HEK293 (cell line): ENCODE results near the gene LPIN1.

ENCODE experiments used
- CTCF ChIA-PET: fragments of 350-600 bp; formaldehyde crosslinking; extraction: SDS; loops from one replicate; lab custom pipeline; 2021; ENCODE audit warnings: antibody characterized with exemption; lab: Yijun Ruan, JAX
- POLR2A ChIA-PET: fragments of 300-600 bp; formaldehyde crosslinking; extraction: SDS; loops from one replicate; lab custom pipeline; 2020; ENCODE audit warnings: antibody characterized with exemption, inconsistent platforms; lab: Yijun Ruan, JAX
- H3K27ac ChIP-seq: fragments of 200-500 bp; sonication (Bioruptor generic); 2 replicates; pipeline ENCODE4 v1.5.1; 2014; ENCODE audit warnings: low read depth, low read length, control low read depth, inconsistent platforms; ENCODE audit errors: extremely low read depth
- H3K36me3 ChIP-seq, 2 experiments: fragments of 200-500 bp in 1 of 2; sonication (Bioruptor generic) in 1 of 2; 1 replicate in 1 of 2; 2 replicates in 1 of 2; pipeline ENCODE4 v1.5.1; 2014 to 2017; ENCODE audit warnings: inconsistent platforms in 2 of 2, low read length in 2 of 2; ENCODE audit not compliant: control insufficient read depth in 2 of 2, insufficient read depth in 1 of 2
- H3K4me1 ChIP-seq: fragments of 200-500 bp; sonication (Bioruptor generic); 2 replicates; pipeline ENCODE4 v1.5.1; 2014; ENCODE audit warnings: mild to moderate bottlenecking, low read length, inconsistent platforms; ENCODE audit not compliant: control insufficient read depth, insufficient read depth
- H3K4me3 ChIP-seq: 2 replicates; pipeline ENCODE4 v1.5.1; 2011; ENCODE audit warnings: low read depth, mild to moderate bottlenecking, control low read depth, low read length, moderate library complexity
- H3K9me3 ChIP-seq: fragments of 200-500 bp; sonication (Bioruptor generic); 2 replicates; pipeline ENCODE4 v1.5.1; 2014; ENCODE audit warnings: low read depth, low read length, inconsistent platforms; ENCODE audit not compliant: control insufficient read depth, insufficient read depth
- BCL6B ChIP-seq: fragments of 450-650 bp; formaldehyde crosslinking; IDR thresholded peaks from 2 replicates; pipeline ENCODE4 v1.5.1; 2017; ENCODE audit warnings: missing biosample characterization, missing genetic modification characterization
- GLI2 ChIP-seq: fragments of 450-650 bp; formaldehyde crosslinking; IDR thresholded peaks from 2 replicates; pipeline ENCODE4; 2017; ENCODE audit warnings: missing biosample characterization, missing genetic modification characterization, low read depth, borderline replicate concordance
- HOXD13 ChIP-seq: sonication (generic); formaldehyde crosslinking; IDR thresholded peaks from 2 replicates; pipeline ENCODE4 v1.8.0; 2022; ENCODE audit warnings: missing genetic modification reagents, borderline replicate concordance
- SETDB1 ChIP-seq: IDR thresholded peaks from one replicate; pipeline ENCODE4 v1.6.1; 2017; ENCODE audit warnings: mild to moderate bottlenecking, low read length, moderate library complexity, mixed read lengths; ENCODE audit not compliant: insufficient read length
- SP2 ChIP-seq: fragments of 450-650 bp; formaldehyde crosslinking; IDR thresholded peaks from 2 replicates; pipeline ENCODE4 v1.5.1; 2016; ENCODE audit warnings: missing biosample characterization, missing genetic modification characterization
- SP3 ChIP-seq: fragments of 450-650 bp; formaldehyde crosslinking; IDR thresholded peaks from 2 replicates; pipeline ENCODE4 v1.5.1; 2016; ENCODE audit warnings: missing biosample characterization, missing genetic modification characterization
- ZBTB17 ChIP-seq: fragments of 450-650 bp; formaldehyde crosslinking; IDR thresholded peaks from 2 replicates; pipeline ENCODE4 v1.5.1; 2016; ENCODE audit warnings: missing biosample characterization, missing genetic modification characterization
- ZBTB7A ChIP-seq: fragments of 450-650 bp; formaldehyde crosslinking; IDR thresholded peaks from 2 replicates; pipeline ENCODE4 v1.5.1; 2016; ENCODE audit warnings: low read depth, missing biosample characterization, missing genetic modification characterization
- ZEB2 ChIP-seq: fragments of 450-650 bp; formaldehyde crosslinking; IDR thresholded peaks from 2 replicates; pipeline ENCODE4 v1.5.1; 2016; ENCODE audit warnings: missing biosample characterization, missing genetic modification characterization
- ZFHX2 ChIP-seq: fragments of 450-650 bp; formaldehyde crosslinking; conservative IDR thresholded peaks from 2 replicates; pipeline ENCODE4 v1.5.1; 2016; ENCODE audit warnings: missing biosample characterization, missing genetic modification characterization
- ZFP69B ChIP-seq: fragments of 450-650 bp; formaldehyde crosslinking; IDR thresholded peaks from 2 replicates; pipeline ENCODE4 v1.5.1; 2016; ENCODE audit warnings: missing biosample characterization, missing genetic modification characterization
- ZNF133 ChIP-seq: fragments of 450-650 bp; formaldehyde crosslinking; IDR thresholded peaks from 2 replicates; pipeline ENCODE4 v1.5.1; 2016; ENCODE audit warnings: missing biosample characterization, missing genetic modification characterization
- ZNF140 ChIP-seq: fragments of 450-650 bp; formaldehyde crosslinking; IDR thresholded peaks from 2 replicates; pipeline ENCODE4 v1.5.1; 2016; ENCODE audit warnings: missing biosample characterization, missing genetic modification characterization
- ZNF362 ChIP-seq: fragments of 450-650 bp; formaldehyde crosslinking; IDR thresholded peaks from 2 replicates; pipeline ENCODE4 v1.5.1; 2016; ENCODE audit warnings: missing biosample characterization, missing genetic modification characterization
- ZNF366 ChIP-seq: fragments of 450-650 bp; formaldehyde crosslinking; conservative IDR thresholded peaks from 2 replicates; pipeline ENCODE4 v1.5.1; 2016; ENCODE audit warnings: missing biosample characterization, missing genetic modification characterization
- ZNF426 ChIP-seq: fragments of 450-650 bp; formaldehyde crosslinking; IDR thresholded peaks from 2 replicates; pipeline ENCODE4 v1.5.1; 2017; ENCODE audit warnings: missing biosample characterization, missing genetic modification characterization, mild to moderate bottlenecking, inconsistent platforms, moderate library complexity
- ZNF433 ChIP-seq: fragments of 450-650 bp; formaldehyde crosslinking; IDR thresholded peaks from 2 replicates; pipeline ENCODE4 v1.5.1; 2016; ENCODE audit warnings: missing biosample characterization, missing genetic modification characterization, low read depth
- ZNF544 ChIP-seq: fragments of 450-650 bp; formaldehyde crosslinking; IDR thresholded peaks from 2 replicates; pipeline ENCODE4 v1.5.0; 2017; ENCODE audit warnings: missing biosample characterization, missing genetic modification characterization
- ZNF585B ChIP-seq: fragments of 450-650 bp; formaldehyde crosslinking; IDR thresholded peaks from 2 replicates; pipeline ENCODE4 v1.5.1; 2016; ENCODE audit warnings: missing biosample characterization, missing genetic modification characterization
- ZNF600 ChIP-seq: fragments of 450-650 bp; formaldehyde crosslinking; IDR thresholded peaks from 2 replicates; pipeline ENCODE4 v1.5.1; 2016; ENCODE audit warnings: missing biosample characterization, missing genetic modification characterization
- ZNF629 ChIP-seq: fragments of 450-650 bp; formaldehyde crosslinking; IDR thresholded peaks from 2 replicates; pipeline ENCODE4 v1.5.1; 2017; ENCODE audit warnings: missing biosample characterization, missing genetic modification characterization
- ZNF654 ChIP-seq: fragments of 450-650 bp; formaldehyde crosslinking; IDR thresholded peaks from 2 replicates; pipeline ENCODE4 v1.5.1; 2016; ENCODE audit warnings: low read depth, missing biosample characterization, missing genetic modification characterization
- ZNF777 ChIP-seq: fragments of 450-650 bp; formaldehyde crosslinking; IDR thresholded peaks from 2 replicates; pipeline ENCODE4 v1.5.1; 2017; ENCODE audit warnings: missing biosample characterization, missing genetic modification characterization, borderline replicate concordance
- ZNF791 ChIP-seq: fragments of 450-650 bp; formaldehyde crosslinking; IDR thresholded peaks from 2 replicates; pipeline ENCODE4 v1.5.1; 2016; ENCODE audit warnings: missing biosample characterization, missing genetic modification characterization
- ZSCAN16 ChIP-seq: fragments of 450-650 bp; formaldehyde crosslinking; IDR thresholded peaks from 2 replicates; pipeline ENCODE4 v1.5.1; 2016; ENCODE audit warnings: missing biosample characterization, missing genetic modification characterization
- ZSCAN30 ChIP-seq: fragments of 450-650 bp; IDR thresholded peaks from 2 replicates; pipeline ENCODE4 v1.5.1; 2018; ENCODE audit warnings: missing biosample characterization, mild to moderate bottlenecking, missing genetic modification characterization, moderate library complexity
- TF ChIP-seq, protein P1 (sequence below): fragments of 450-650 bp; formaldehyde crosslinking; IDR thresholded peaks from 2 replicates; pipeline ENCODE4 v1.5.1; 2016; ENCODE audit warnings: missing biosample characterization, missing genetic modification characterization, low read depth
- TF ChIP-seq, protein P2 (sequence below): fragments of 450-650 bp; formaldehyde crosslinking; IDR thresholded peaks from 2 replicates; pipeline ENCODE4 v1.5.1; 2016; ENCODE audit warnings: missing biosample characterization, missing genetic modification characterization
- TF ChIP-seq, protein P3 (sequence below): fragments of 450-650 bp; formaldehyde crosslinking; IDR thresholded peaks from 2 replicates; pipeline ENCODE4 v1.5.1; 2016; ENCODE audit warnings: missing biosample characterization, missing genetic modification characterization

LPIN1 gene

DNA sequence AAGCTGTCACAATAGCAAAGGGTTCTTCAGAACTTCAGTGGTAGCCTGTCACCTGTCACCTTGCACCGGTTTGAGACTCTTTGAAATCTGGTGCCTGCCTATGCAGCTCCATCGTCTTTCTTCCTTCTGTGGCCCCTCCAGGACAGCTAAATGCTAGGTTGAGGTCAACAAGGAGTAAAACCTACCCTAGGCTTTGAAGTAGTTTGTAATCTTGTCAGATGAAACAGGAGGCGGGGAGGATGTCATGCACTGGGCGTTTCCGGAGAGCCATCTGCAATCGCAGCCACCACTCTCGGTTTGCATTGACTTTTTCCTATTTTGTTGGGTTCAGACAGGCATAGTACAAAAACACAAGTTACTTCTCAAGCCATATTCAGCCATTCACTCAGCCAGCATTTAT lies 116.7 kb downstream of the LPIN1 start (continued):
- TF ChIP-seq ZNF433 (tag by site-specific recombination): no peak

- Histone ChIP-seq H3K4me3 (no peak overlapping the region), H3K9me3 (no peaks in the 10 kb centered on the region), H3K4me1 (no peaks in the 10 kb centered on the region), H3K36me3 (no peaks in the 10 kb centered on the region), H3K27ac (no peak overlapping the region)
- POLR2A ChIA-PET: no interaction called here
- CTCF ChIA-PET: interaction anchor here (0.6 to 2.2 kb wide), 9 partner anchors 9 to 1068 kb away, joined by 3 to 15 read pairs (median 3); no protein-coding TSS in a partner anchor
- no peak for TF ChIP-seq ZSCAN30 (tag by site-specific recombination)
- no peak for TF ChIP-seq ZNF600 (tag by site-specific recombination)
- TF ChIP-seq ZNF133 (tag by site-specific recombination): no peak
- no peak for TF ChIP-seq ZNF629 (tag by site-specific recombination)
- peak; percentile 97 for TF ChIP-seq ZNF362 (tag by site-specific recombination)
- no peak for TF ChIP-seq ZNF585B (tag by site-specific recombination)
- no peak for TF ChIP-seq GLI2 (tag by site-specific recombination)
- TF ChIP-seq SETDB1: no peak
- no peak for TF ChIP-seq ZFP69B (tag by site-specific recombination)
- no peak for TF ChIP-seq ZNF791
- peak; percentile 43 for TF ChIP-seq SP2 (tag by site-specific recombination)
- TF ChIP-seq ZNF777 (tag by site-specific recombination): no peak
- TF ChIP-seq SP3 (tag by site-specific recombination): peak; percentile 31; the same call in 1 of the 2 replicates
- peak; percentile 65 for TF ChIP-seq ZBTB17 (tag by site-specific recombination)
- TF ChIP-seq, protein P1, sequence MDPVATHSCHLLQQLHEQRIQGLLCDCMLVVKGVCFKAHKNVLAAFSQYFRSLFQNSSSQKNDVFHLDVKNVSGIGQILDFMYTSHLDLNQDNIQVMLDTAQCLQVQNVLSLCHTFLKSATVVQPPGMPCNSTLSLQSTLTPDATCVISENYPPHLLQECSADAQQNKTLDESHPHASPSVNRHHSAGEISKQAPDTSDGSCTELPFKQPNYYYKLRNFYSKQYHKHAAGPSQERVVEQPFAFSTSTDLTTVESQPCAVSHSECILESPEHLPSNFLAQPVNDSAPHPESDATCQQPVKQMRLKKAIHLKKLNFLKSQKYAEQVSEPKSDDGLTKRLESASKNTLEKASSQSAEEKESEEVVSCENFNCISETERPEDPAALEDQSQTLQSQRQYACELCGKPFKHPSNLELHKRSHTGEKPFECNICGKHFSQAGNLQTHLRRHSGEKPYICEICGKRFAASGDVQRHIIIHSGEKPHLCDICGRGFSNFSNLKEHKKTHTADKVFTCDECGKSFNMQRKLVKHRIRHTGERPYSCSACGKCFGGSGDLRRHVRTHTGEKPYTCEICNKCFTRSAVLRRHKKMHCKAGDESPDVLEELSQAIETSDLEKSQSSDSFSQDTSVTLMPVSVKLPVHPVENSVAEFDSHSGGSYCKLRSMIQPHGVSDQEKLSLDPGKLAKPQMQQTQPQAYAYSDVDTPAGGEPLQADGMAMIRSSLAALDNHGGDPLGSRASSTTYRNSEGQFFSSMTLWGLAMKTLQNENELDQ (tag by site-specific recombination): no peak
- peak; percentile 79; the same call in 1 of the 2 replicates for TF ChIP-seq BCL6B (tag by site-specific recombination)
- no peak for TF ChIP-seq ZNF140 (tag by site-specific recombination)
- no peak for TF ChIP-seq ZSCAN16 (tag by site-specific recombination)
- peak; percentile 38; the same call in 1 of the 2 replicates for TF ChIP-seq ZNF366 (tag by site-specific recombination)
- TF ChIP-seq ZBTB7A (tag by site-specific recombination): no peak
- TF ChIP-seq, protein P2, sequence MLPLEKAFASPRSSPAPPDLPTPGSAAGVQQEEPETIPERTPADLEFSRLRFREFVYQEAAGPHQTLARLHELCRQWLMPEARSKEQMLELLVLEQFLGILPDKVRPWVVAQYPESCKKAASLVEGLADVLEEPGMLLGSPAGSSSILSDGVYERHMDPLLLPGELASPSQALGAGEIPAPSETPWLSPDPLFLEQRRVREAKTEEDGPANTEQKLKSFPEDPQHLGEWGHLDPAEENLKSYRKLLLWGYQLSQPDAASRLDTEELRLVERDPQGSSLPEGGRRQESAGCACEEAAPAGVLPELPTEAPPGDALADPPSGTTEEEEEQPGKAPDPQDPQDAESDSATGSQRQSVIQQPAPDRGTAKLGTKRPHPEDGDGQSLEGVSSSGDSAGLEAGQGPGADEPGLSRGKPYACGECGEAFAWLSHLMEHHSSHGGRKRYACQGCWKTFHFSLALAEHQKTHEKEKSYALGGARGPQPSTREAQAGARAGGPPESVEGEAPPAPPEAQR (tag by site-specific recombination): no peak
- TF ChIP-seq ZEB2 (tag by site-specific recombination): 0 out of 2 replicates have a peak, but pooled peaks have one; percentile 24
- TF ChIP-seq, protein P3, sequence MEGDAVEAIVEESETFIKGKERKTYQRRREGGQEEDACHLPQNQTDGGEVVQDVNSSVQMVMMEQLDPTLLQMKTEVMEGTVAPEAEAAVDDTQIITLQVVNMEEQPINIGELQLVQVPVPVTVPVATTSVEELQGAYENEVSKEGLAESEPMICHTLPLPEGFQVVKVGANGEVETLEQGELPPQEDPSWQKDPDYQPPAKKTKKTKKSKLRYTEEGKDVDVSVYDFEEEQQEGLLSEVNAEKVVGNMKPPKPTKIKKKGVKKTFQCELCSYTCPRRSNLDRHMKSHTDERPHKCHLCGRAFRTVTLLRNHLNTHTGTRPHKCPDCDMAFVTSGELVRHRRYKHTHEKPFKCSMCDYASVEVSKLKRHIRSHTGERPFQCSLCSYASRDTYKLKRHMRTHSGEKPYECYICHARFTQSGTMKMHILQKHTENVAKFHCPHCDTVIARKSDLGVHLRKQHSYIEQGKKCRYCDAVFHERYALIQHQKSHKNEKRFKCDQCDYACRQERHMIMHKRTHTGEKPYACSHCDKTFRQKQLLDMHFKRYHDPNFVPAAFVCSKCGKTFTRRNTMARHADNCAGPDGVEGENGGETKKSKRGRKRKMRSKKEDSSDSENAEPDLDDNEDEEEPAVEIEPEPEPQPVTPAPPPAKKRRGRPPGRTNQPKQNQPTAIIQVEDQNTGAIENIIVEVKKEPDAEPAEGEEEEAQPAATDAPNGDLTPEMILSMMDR: peak; percentile 80
- TF ChIP-seq ZNF654 (tag by site-specific recombination): peak; percentile 66
- TF ChIP-seq HOXD13 (CRISPR knock-in tag): no peak
- TF ChIP-seq ZNF544: no peak
- no peak for TF ChIP-seq ZNF426 (tag by site-specific recombination)
- 0 out of 2 replicates have a peak, but pooled peaks have one; percentile 22 for TF ChIP-seq ZFHX2 (tag by site-specific recombination)
These were observed 117.3 kb downstream of the LPIN1 start for GRCh38 chr2:11863513-11864328.
